Inferior parietal cortex (tissue), 1 donor: ENCODE results near the gene SLC25A29.
"Not testable (repeated sequence)": the region's sequence is repeated elsewhere in the genome, so short reads cannot be mapped to it uniquely, and the experiment has no call there.

Source experiments
- DNase-seq: peaks from one replicate; pipeline ENCODE4 v3.0.0-alpha.2; 2016; ENCODE audit errors: extremely low spot score

The SLC25A29 gene

GRCh38 chr14:100306101-100306997 lies at the start of gene SLC25A29:
Gene SLC25A29 (minus strand): TSS chr14:100306444. CDS start chr14:100306232, 212 bp downstream.
- DNase-seq: peak; percentile 85

GRCh38 chr14:100350986-100351385 lies 44.7 kb upstream of the SLC25A29 start:
- no peak for DNase-seq

GRCh38 chr14:100350276-100350926 lies 44.2 kb upstream of the SLC25A29 start:
- no peak for DNase-seq

GRCh38 chr14:100348784-100349685 lies 42.8 kb upstream of the SLC25A29 start:
- no peak for DNase-seq

GRCh38 chr14:100348253-100348729 lies 42.0 kb upstream of the SLC25A29 start:
- DNase-seq: no peak

- no peak for DNase-seq
Observed at GRCh38 chr14:100346306-100347091, 40.3 kb upstream of the SLC25A29 start.

- DNase-seq: no peak
Observed at GRCh38 chr14:100345711-100346110, 39.5 kb upstream of the SLC25A29 start.

GRCh38 chr14:100344657-100345056 lies 38.4 kb upstream of the SLC25A29 start:
- not testable (repeated sequence) for DNase-seq

- not testable (repeated sequence) for DNase-seq
Observed at GRCh38 chr14:100342826-100343225, 36.6 kb upstream of the SLC25A29 start.

- no peak for DNase-seq
Observed at GRCh38 chr14:100342195-100342594, 36.0 kb upstream of the SLC25A29 start.

- peak; percentile 6 for DNase-seq
Observed at GRCh38 chr14:100341301-100342031, 35.2 kb upstream of the SLC25A29 start.

- DNase-seq: no peak
Observed at GRCh38 chr14:100340423-100340813, 34.2 kb upstream of the SLC25A29 start.

GRCh38 chr14:100339766-100340422 lies 33.6 kb upstream of the SLC25A29 start:
- no peak for DNase-seq

- no peak for DNase-seq
Observed at GRCh38 chr14:100336618-100337530, 30.6 kb upstream of the SLC25A29 start.

GRCh38 chr14:100334904-100335303 lies 28.7 kb upstream of the SLC25A29 start:
- DNase-seq: no peak

- DNase-seq: no peak
Observed at GRCh38 chr14:100333827-100334226, 27.6 kb upstream of the SLC25A29 start.

GRCh38 chr14:100333311-100333710 lies 27.1 kb upstream of the SLC25A29 start:
- DNase-seq: no peak

GRCh38 chr14:100332797-100333196 lies 26.6 kb upstream of the SLC25A29 start:
- no peak for DNase-seq
